Osteoblast (primary cell): Measurements from ENCODE around the gene MIS18A. TPM values are rescaled to one million over a fixed set of nuclear protein-coding genes. Genes with fewer than 3 reads are reported as not detected.

Source experiments
- DNase-seq: peaks from one replicate; pipeline ENCODE4 v3.0.0; 2011; ENCODE audit warnings: low spot score, mixed read lengths; ENCODE audit not compliant: insufficient read length; ENCODE audit errors: missing footprints
- H2AFZ ChIP-seq: 2 replicates; pipeline ENCODE4 v1.6.0; 2011; ENCODE audit warnings: mild to moderate bottlenecking, low read length
- H3K27ac ChIP-seq: 2 replicates; pipeline ENCODE4 v1.5.1; 2011; ENCODE audit warnings: mild to moderate bottlenecking, low read depth, low read length, moderate library complexity
- H3K27me3 ChIP-seq: 2 replicates; pipeline ENCODE4 v1.6.0; 2012; ENCODE audit warnings: mild to moderate bottlenecking, control low read depth, inconsistent platforms, low read length, moderate library complexity; ENCODE audit not compliant: insufficient read depth
- H3K36me3 ChIP-seq: 2 replicates; pipeline ENCODE4 v1.5.1; 2011; ENCODE audit warnings: mild to moderate bottlenecking, low read length, control low read depth, moderate library complexity; ENCODE audit not compliant: insufficient read depth
- H3K4me1 ChIP-seq: 2 replicates; pipeline ENCODE4 v1.5.1; 2011; ENCODE audit warnings: mild to moderate bottlenecking, low read length, control low read depth, moderate library complexity; ENCODE audit not compliant: insufficient read depth
- H3K4me2 ChIP-seq: 2 replicates; pipeline ENCODE4 v1.6.0; 2011; ENCODE audit warnings: mild to moderate bottlenecking, low read length; ENCODE audit not compliant: insufficient read depth
- H3K4me3 ChIP-seq: fragments of 200-600 bp; sonication (generic); 3 replicates; pipeline ENCODE4 v1.5.1; 2012; ENCODE audit warnings: mild to moderate bottlenecking, low read length, inconsistent platforms; ENCODE audit not compliant: insufficient read depth
- H3K79me2 ChIP-seq: 2 replicates; pipeline ENCODE4 v1.6.0; 2012; ENCODE audit warnings: mild to moderate bottlenecking, low read length, control low read depth, inconsistent platforms; ENCODE audit not compliant: insufficient read depth
- H3K9me3 ChIP-seq: 2 replicates; pipeline ENCODE4 v1.5.1; 2011; ENCODE audit warnings: low read depth, low read length, control low read depth
- H4K20me1 ChIP-seq: 2 replicates; pipeline ENCODE4 v1.6.0; 2012; ENCODE audit warnings: mild to moderate bottlenecking, low read length, control low read depth; ENCODE audit not compliant: insufficient read depth
- total RNA-seq: library from RNA; depleted of rRNA; stranded (reverse); fragments of >200 nt; gene quantifications from 2 replicates; pipeline ENCODE4 v1.2.3, GENCODE V29; 2012
- TF ChIP-seq, protein P1 (sequence below): IDR thresholded peaks from 2 replicates; pipeline ENCODE4 v1.5.1; 2011; ENCODE audit warnings: mild to moderate bottlenecking, low read depth, low read length, moderate library complexity; ENCODE audit errors: extremely low read depth

The MIS18A gene
- total RNA-seq, 1 donor, result 4.3 TPM

- Histone ChIP-seq H3K9me3 (no peaks in the 10 kb centered on the region), H4K20me1 (no peaks in the 10 kb centered on the region), H3K4me2 (no peak overlapping the region), H3K4me3 (no peak overlapping the region), H3K79me2 (no peaks in the 10 kb centered on the region), H3K36me3 (no peaks in the 10 kb centered on the region), H3K4me1 (peaks cover 11% of the 10 kb centered on the region), H3K27me3 (no peaks in the 10 kb centered on the region), H3K27ac (no peak overlapping the region), H2AFZ (no peak overlapping the region)
- no peak for DNase-seq
- TF ChIP-seq, protein P1, sequence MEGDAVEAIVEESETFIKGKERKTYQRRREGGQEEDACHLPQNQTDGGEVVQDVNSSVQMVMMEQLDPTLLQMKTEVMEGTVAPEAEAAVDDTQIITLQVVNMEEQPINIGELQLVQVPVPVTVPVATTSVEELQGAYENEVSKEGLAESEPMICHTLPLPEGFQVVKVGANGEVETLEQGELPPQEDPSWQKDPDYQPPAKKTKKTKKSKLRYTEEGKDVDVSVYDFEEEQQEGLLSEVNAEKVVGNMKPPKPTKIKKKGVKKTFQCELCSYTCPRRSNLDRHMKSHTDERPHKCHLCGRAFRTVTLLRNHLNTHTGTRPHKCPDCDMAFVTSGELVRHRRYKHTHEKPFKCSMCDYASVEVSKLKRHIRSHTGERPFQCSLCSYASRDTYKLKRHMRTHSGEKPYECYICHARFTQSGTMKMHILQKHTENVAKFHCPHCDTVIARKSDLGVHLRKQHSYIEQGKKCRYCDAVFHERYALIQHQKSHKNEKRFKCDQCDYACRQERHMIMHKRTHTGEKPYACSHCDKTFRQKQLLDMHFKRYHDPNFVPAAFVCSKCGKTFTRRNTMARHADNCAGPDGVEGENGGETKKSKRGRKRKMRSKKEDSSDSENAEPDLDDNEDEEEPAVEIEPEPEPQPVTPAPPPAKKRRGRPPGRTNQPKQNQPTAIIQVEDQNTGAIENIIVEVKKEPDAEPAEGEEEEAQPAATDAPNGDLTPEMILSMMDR, result no peak
Measured at GRCh38 chr21:32237021-32237420, 41.8 kb downstream of the MIS18A start.

DNA sequence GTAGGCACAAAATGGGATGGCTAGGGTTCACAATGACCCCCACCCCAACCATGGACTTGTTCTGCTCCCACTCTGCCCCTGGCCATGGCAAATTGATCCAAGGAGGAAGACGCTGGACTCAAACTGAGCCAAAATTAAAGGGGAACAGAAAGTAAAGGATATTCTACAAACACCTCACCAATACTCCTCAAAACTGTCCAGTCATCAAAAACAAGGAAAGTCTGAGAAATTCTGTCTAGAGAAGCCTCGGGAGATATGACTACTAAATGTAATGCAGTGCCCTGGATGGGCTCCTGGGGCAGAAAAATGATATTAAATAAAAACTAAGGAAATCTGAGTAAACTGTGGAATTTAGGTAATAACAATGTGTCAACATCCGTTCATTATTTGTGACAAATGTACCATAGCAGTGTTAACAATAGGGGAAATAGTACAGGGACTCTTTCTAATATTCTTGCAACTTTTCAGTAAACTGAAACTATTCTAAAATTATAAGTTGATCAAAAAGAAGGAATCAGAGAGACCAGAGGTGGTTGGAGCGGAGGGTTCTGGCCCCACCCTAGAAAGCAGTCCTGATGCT is 45.0 kb downstream of the MIS18A start:
- TF ChIP-seq, protein P1, result no peak
- H2AFZ ChIP-seq, result no peak overlapping the region
- no peaks in the 10 kb centered on the region for H3K79me2 ChIP-seq
- H3K36me3 ChIP-seq, result no peaks in the 10 kb centered on the region
- H4K20me1 ChIP-seq, result no peaks in the 10 kb centered on the region
- H3K4me1 ChIP-seq, result no peaks in the 10 kb centered on the region
- H3K27ac ChIP-seq, result no peak overlapping the region
- H3K4me3 ChIP-seq, result no peak overlapping the region
- no peaks in the 10 kb centered on the region for H3K9me3 ChIP-seq
- H3K27me3 ChIP-seq, result no peaks in the 10 kb centered on the region
- DNase-seq, result no peak
- H3K4me2 ChIP-seq, result no peak overlapping the region

- H3K36me3 ChIP-seq, result no peaks in the 10 kb centered on the region
- no peaks in the 10 kb centered on the region for H3K4me1 ChIP-seq
- no peaks in the 10 kb centered on the region for H4K20me1 ChIP-seq
- no peak for DNase-seq
- H3K9me3 ChIP-seq, result no peaks in the 10 kb centered on the region
- no peak overlapping the region for H2AFZ ChIP-seq
- H3K4me2 ChIP-seq, result no peak overlapping the region
- H3K27me3 ChIP-seq, result no peaks in the 10 kb centered on the region
- H3K79me2 ChIP-seq, result no peaks in the 10 kb centered on the region
- H3K4me3 ChIP-seq, result no peak overlapping the region
- no peak overlapping the region for H3K27ac ChIP-seq
- TF ChIP-seq, protein P1, result no peak
Measured at GRCh38 chr21:32233055-32233546, 45.7 kb downstream of the MIS18A start.

GRCh38 chr21:32226444-32226843 is 52.4 kb downstream of the MIS18A start:
- Histone ChIP-seq H3K9me3 (no peaks in the 10 kb centered on the region), H3K36me3 (no peaks in the 10 kb centered on the region), H4K20me1 (no peaks in the 10 kb centered on the region), H3K27ac (no peak overlapping the region), H3K4me1 (no peaks in the 10 kb centered on the region), H3K4me3 (no peak overlapping the region), H2AFZ (no peak overlapping the region), H3K4me2 (no peak overlapping the region), H3K79me2 (no peaks in the 10 kb centered on the region), H3K27me3 (no peaks in the 10 kb centered on the region)
- TF ChIP-seq, protein P1, result no peak
- DNase-seq, result no peak

Other genes starting within 250 kb of the MIS18A start
- 0.59 and 0.72 TPM in 2 replicates for gene MRAP, start 19.8 kb upstream of the MIS18A start, total RNA-seq
- gene URB1, start 114.0 kb upstream of the MIS18A start, total RNA-seq, result 15.9 and 21.7 TPM in 2 replicates
- gene EVA1C, start 133.7 kb upstream of the MIS18A start, total RNA-seq, result 5.0 and 8.0 TPM in 2 replicates